HG03469 (cell line): ENCODE measurements around the gene LRRC57.

ENCODE experiments used
- ATAC-seq: cut with Tn5 transposase; IDR thresholded peaks from one replicate; pipeline ENCODE4 v1.9.1; 2021; ENCODE audit warnings: mild to moderate bottlenecking, moderate library complexity, moderate number of reproducible peaks; ENCODE audit not compliant: unreplicated experiment

LRRC57 gene

DNA sequence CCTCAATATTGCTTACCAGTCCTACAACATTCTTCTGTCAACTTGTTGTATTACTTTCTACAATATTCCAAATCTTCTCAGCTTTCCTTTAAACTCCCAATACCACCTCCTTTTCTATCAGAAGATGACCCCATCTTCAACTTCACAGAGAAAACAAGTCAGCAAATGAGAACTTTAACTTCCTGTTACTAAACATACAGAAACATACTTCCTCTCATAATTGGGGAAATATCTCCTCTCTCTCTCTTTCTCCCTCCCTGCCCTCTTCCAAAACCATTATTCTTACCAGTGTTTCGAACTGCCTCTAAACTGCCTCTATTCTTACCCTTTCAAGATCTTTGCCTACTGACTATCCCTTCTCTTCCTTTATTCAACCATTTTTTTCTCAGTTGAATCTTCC, 54.9 kb downstream of the LRRC57 start:
- no peak for ATAC-seq

- no peak for ATAC-seq
Measured at GRCh38 chr15:42491539-42492225, 56.9 kb downstream of the LRRC57 start.

DNA sequence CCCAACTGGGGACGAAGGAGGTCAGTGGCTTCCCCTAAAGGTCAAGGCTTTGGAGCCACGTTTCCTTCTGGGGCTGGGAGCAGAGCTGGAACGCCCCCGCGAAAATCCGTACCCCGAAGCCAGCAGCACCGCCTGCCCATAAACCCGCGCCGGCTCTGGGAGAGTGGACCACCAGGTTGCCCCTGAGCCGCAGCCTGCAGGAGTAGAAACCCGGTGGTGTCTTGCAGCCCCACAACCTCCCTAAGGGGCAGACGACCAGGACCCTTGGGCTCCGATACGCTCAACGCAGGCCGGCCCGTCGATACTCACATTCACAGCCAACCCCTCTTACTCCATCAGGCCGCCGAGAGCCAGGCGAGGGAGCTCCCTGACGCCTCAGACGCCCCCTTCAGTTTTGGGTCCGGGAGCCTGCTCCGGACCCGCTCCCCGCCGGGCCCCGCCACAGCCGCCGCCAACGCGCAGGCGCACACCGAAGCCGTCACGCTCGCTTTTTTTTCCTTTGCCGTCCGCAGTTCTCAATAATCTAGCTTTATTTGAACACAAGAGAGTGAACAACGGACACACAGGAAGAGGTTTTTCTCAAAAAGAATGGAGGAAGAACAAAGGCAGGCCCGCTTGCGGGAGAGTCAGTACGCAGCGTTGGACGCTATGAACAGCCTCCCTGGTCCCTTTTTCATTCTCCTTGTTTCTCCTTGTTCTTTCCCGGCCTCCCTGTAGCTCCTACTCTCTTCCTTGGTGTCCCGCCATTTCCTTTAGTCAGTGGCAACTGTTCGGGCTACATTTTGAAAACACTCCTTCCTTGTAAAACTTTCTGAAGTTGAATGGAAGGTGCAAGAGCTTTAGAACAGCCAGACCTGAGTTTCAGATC, 57.7 kb downstream of the LRRC57 start, which contains the start of gene ZNF106:
TSS of gene ZNF106 (minus strand) at position 471 of the 868 bp plus-strand sequence. CDS start 18,852 bp downstream, outside the sequence.
- ATAC-seq: no peak

DNA sequence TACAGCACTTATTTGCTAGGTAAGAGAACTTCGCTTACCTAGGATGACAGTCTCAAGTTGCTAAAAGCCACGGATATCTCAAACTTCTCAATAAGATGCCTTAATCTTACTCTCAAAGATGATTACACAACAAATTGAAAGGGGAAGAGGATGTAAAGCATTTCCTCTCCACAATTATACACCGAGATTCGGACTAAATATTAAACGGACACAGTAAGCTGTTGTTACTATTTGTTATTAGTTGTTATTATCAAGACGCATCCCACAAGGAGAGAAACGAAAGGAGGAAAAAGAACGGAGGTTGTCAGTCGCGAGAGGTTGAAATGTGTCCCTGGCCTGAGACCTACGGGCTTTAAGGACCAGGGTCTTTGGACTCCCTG, 58.3 kb downstream of the LRRC57 start:
- ATAC-seq: no peak
